Measurements from ENCODE around the gene DLG2.

Gene DLG2

GRCh38 chr11:83711106-83711527 is 1916.0 kb downstream of the DLG2 start:
- no peak for DNase-seq (ENCODE audit: low read depth)

GRCh38 chr11:83709434-83709833 is 1917.7 kb downstream of the DLG2 start:
- no peak for DNase-seq (ENCODE audit: low read depth)

GRCh38 chr11:83706566-83706965 is 1920.6 kb downstream of the DLG2 start:
- no peak for DNase-seq (ENCODE audit: low read depth)

GRCh38 chr11:83702796-83703195 is 1924.3 kb downstream of the DLG2 start:
- DNase-seq (ENCODE audit: low read depth) = no peak

- no peak for DNase-seq (ENCODE audit: low read depth)
Measured at GRCh38 chr11:83697518-83697917, 1929.6 kb downstream of the DLG2 start.

GRCh38 chr11:83695046-83695445 is 1932.1 kb downstream of the DLG2 start:
- no peak for DNase-seq (ENCODE audit: low read depth)

- DNase-seq (ENCODE audit: low read depth) = no peak
Measured at GRCh38 chr11:83694191-83694910, 1932.8 kb downstream of the DLG2 start.

GRCh38 chr11:83693306-83693992 is 1933.7 kb downstream of the DLG2 start:
- DNase-seq (ENCODE audit: low read depth) = no peak

GRCh38 chr11:83692675-83693074 is 1934.5 kb downstream of the DLG2 start:
- no peak for DNase-seq (ENCODE audit: low read depth)

GRCh38 chr11:83691451-83691950 is 1935.6 kb downstream of the DLG2 start:
- DNase-seq (ENCODE audit: low read depth) = no peak

GRCh38 chr11:83689144-83689780 is 1937.9 kb downstream of the DLG2 start:
- DNase-seq (ENCODE audit: low read depth) = no peak

- DNase-seq (ENCODE audit: low read depth) = no peak
Measured at GRCh38 chr11:83687787-83688186, 1939.4 kb downstream of the DLG2 start.

GRCh38 chr11:83685730-83686129 is 1941.4 kb downstream of the DLG2 start:
- no peak for DNase-seq (ENCODE audit: low read depth)

GRCh38 chr11:83684071-83684470 is 1943.1 kb downstream of the DLG2 start:
- DNase-seq (ENCODE audit: low read depth) = no peak

GRCh38 chr11:83682611-83682973 is 1944.6 kb downstream of the DLG2 start:
- no peak for DNase-seq (ENCODE audit: low read depth)

- DNase-seq (ENCODE audit: low read depth) = no peak
Measured at GRCh38 chr11:83681906-83682610, 1945.1 kb downstream of the DLG2 start.

GRCh38 chr11:83681031-83681781 is 1945.9 kb downstream of the DLG2 start:
- DNase-seq (ENCODE audit: low read depth) = no peak

GRCh38 chr11:83680321-83680720 is 1946.8 kb downstream of the DLG2 start:
- no peak for DNase-seq (ENCODE audit: low read depth)

- DNase-seq (ENCODE audit: low read depth) = no peak
Measured at GRCh38 chr11:83678831-83679584, 1948.1 kb downstream of the DLG2 start.

- DNase-seq (ENCODE audit: low read depth) = no peak
Measured at GRCh38 chr11:83677730-83678129, 1949.4 kb downstream of the DLG2 start.

- DNase-seq (ENCODE audit: low read depth) = no peak
Measured at GRCh38 chr11:83676056-83676601, 1951.0 kb downstream of the DLG2 start.
